ENCODE measurements around the gene VPS45. TPM values are rescaled to one million over a fixed set of nuclear protein-coding genes. Genes with fewer than 3 reads are reported as not detected.

The VPS45 gene
- total RNA-seq, 6 experiments from 2014 or later, result 35.6 to 43.3 (median 37.1) TPM

DNA sequence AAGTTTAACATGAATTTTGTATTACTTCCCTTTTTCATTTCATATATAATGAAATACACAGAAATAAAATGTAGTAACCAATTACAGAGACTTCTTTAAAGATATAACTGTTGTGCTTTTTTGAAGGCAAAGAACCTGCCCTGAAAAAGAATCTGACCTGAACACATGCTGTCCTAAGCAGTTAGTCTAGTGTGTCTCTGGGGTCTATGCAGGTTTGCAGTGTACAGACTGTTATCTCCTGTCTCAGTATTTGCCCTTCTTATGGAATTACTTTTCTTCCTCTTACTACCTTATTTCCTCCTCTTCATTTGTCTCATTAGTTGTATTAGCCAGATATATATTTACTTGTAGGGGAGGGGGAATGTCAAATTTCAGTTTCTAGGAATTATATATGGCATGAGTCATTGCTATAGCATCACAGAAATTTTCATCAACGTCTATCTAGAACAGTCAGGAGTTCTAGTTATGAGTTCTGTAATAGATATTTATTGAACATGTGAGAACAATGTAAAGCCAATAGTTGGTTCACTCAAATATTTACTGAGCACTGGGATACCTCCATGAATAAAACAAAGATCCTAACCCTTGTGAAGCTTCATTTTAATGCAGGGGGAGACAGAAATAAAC is 53.8 kb downstream of the VPS45 start:
- H3K4me1 Mint-ChIP-seq (ENCODE audit: low read depth), result peaks cover 12% of the 10 kb centered on the region
- DNase-seq, result no peak
- no peaks in the 10 kb centered on the region; the same call in 1 of the 2 replicates for H3K27me3 Mint-ChIP-seq (ENCODE audit: insufficient read depth)
- no peak overlapping the region for H3K4me3 Mint-ChIP-seq
- 0 out of 2 replicates have a peak, but pooled peaks cover 3% of the 10 kb centered on the region for H3K36me3 Mint-ChIP-seq (ENCODE audit: low read depth)
- TF ChIP-seq, protein P1, sequence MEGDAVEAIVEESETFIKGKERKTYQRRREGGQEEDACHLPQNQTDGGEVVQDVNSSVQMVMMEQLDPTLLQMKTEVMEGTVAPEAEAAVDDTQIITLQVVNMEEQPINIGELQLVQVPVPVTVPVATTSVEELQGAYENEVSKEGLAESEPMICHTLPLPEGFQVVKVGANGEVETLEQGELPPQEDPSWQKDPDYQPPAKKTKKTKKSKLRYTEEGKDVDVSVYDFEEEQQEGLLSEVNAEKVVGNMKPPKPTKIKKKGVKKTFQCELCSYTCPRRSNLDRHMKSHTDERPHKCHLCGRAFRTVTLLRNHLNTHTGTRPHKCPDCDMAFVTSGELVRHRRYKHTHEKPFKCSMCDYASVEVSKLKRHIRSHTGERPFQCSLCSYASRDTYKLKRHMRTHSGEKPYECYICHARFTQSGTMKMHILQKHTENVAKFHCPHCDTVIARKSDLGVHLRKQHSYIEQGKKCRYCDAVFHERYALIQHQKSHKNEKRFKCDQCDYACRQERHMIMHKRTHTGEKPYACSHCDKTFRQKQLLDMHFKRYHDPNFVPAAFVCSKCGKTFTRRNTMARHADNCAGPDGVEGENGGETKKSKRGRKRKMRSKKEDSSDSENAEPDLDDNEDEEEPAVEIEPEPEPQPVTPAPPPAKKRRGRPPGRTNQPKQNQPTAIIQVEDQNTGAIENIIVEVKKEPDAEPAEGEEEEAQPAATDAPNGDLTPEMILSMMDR (IDR thresholded peaks at IDR 0.05), result no peak
- H3K27ac Mint-ChIP-seq, result peak overlapping the region; percentile 44
- no peaks in the 10 kb centered on the region for H3K9me3 Mint-ChIP-seq

DNA sequence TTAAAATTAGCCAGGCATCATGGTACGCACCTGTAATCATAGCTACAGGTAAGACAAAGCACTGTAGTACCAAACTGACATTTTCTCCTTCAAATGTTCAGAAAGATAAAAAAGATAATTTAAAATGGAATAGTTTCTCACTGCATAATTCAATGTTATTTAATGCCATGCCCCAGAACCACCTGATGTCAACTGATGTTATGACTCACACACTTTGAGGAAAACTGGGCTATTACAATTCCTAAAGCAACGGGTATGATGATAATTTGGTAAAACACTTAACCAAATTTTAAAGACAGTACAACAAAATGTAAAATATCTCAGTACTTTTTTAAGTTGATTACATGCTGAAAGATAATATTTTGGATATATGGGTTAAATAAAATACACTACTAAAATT is 59.2 kb downstream of the VPS45 start:
- Mint-ChIP-seq H3K4me1 (ENCODE audit: low read depth) (peaks cover 17% of the 10 kb centered on the region), H3K27me3 (ENCODE audit: insufficient read depth) (no peaks in the 10 kb centered on the region; the same call in 1 of the 2 replicates), H3K4me3 (no peak overlapping the region), H3K27ac (no peak overlapping the region), H3K9me3 (no peaks in the 10 kb centered on the region), H3K36me3 (ENCODE audit: low read depth) (peaks cover 7% of the 10 kb centered on the region; the same call in 1 of the 2 replicates)
- TF ChIP-seq, protein P1 (IDR thresholded peaks at IDR 0.05), result no peak
- DNase-seq, result no peak

DNA sequence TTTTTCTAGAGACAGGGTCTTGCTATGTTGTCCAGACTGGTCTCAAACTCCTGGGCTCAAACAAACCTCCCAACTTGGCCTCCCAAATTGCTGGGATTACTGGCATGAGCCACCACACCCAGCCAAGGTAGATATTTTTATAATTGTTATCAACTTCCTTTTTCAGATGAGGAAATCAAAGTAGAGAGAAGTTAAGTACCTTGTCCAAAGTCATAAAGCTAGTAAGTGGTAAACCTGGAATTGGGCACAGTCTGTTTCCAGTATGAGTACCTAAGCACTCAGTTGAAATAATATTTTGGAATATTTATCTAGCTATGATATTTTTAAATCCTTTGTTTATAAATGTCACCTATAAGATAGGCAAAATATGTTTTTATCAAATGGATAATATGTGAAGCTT is 59.9 kb downstream of the VPS45 start:
- peaks cover 7% of the 10 kb centered on the region; the same call in 1 of the 2 replicates for H3K36me3 Mint-ChIP-seq (ENCODE audit: low read depth)
- H3K9me3 Mint-ChIP-seq, result no peaks in the 10 kb centered on the region
- TF ChIP-seq, protein P1 (IDR thresholded peaks at IDR 0.05), result no peak

DNA sequence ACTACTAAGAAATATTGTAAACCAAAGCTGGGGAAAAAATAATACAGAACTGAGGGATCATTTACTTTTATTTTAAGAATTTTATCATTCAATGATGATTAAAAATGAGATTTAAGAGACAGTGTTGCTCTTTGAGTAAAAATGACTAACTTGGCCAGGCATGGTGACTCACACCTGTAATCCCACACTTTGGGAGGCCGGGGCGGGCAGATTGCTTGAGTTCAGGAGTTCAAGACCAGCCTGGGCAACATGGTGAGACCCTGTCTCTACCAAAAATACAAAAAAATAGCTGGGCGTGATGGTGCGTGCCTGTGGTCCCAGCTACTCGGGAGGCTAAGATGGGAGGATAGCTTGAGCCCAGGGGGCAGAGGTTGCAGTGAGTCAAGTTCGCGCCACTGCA is 60.3 kb downstream of the VPS45 start:
- H3K9me3 Mint-ChIP-seq, result no peaks in the 10 kb centered on the region
- TF ChIP-seq, protein P1 (IDR thresholded peaks at IDR 0.05), result no peak
- no peak overlapping the region for H3K27ac Mint-ChIP-seq
- no peaks in the 10 kb centered on the region for H3K27me3 Mint-ChIP-seq (ENCODE audit: insufficient read depth)
- peaks cover 7% of the 10 kb centered on the region; the same call in 1 of the 2 replicates for H3K36me3 Mint-ChIP-seq (ENCODE audit: low read depth)
- H3K4me1 Mint-ChIP-seq (ENCODE audit: low read depth), result peaks cover 25% of the 10 kb centered on the region
- DNase-seq, result no peak
- H3K4me3 Mint-ChIP-seq, result no peak overlapping the region

More for the DNA sequence above, 59.9 kb downstream of the VPS45 start:
- H3K4me1 Mint-ChIP-seq (ENCODE audit: low read depth), result peaks cover 21% of the 10 kb centered on the region
- H3K4me3 Mint-ChIP-seq, result no peak overlapping the region
- H3K27ac Mint-ChIP-seq, result no peak overlapping the region
- H3K27me3 Mint-ChIP-seq (ENCODE audit: insufficient read depth), result no peaks in the 10 kb centered on the region
- DNase-seq, result no peak

DNA sequence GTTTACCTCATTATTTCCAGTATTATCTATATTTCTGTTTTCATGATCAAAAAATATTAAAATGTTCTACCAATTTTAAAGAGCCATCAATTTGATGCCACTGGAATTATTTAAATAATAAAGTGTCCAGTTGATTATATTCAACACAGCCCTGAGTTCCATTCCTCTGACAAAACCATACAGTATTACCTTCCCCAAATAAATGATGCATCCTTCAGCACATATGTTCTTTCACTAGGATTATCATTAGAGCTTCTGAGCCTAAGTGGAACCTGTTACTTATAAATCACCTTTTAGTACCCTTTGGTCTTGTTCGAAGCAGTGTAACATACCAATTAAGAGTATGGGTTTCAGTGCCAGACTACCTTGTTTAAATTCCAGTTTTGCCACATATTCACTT is 64.8 kb downstream of the VPS45 start:
- H3K9me3 Mint-ChIP-seq, result no peaks in the 10 kb centered on the region
- TF ChIP-seq, protein P1 (IDR thresholded peaks at IDR 0.05), result no peak
- H3K4me3 Mint-ChIP-seq, result no peak overlapping the region
- no peak overlapping the region for H3K27ac Mint-ChIP-seq
- H3K27me3 Mint-ChIP-seq (ENCODE audit: insufficient read depth), result no peaks in the 10 kb centered on the region
- DNase-seq, result no peak
- peaks cover 4% of the 10 kb centered on the region; the same call in 1 of the 2 replicates for H3K36me3 Mint-ChIP-seq (ENCODE audit: low read depth)
- peaks cover 22% of the 10 kb centered on the region for H3K4me1 Mint-ChIP-seq (ENCODE audit: low read depth)

Data from HFFc6 (cell line).